Measurements from ENCODE around the gene FPGT. TPM values are rescaled to one million over a fixed set of nuclear protein-coding genes. Genes with fewer than 3 reads are reported as not detected.

The FPGT gene
- polyA plus RNA-seq (2013), result 5.0 and 5.2 TPM in 2 replicates

DNA sequence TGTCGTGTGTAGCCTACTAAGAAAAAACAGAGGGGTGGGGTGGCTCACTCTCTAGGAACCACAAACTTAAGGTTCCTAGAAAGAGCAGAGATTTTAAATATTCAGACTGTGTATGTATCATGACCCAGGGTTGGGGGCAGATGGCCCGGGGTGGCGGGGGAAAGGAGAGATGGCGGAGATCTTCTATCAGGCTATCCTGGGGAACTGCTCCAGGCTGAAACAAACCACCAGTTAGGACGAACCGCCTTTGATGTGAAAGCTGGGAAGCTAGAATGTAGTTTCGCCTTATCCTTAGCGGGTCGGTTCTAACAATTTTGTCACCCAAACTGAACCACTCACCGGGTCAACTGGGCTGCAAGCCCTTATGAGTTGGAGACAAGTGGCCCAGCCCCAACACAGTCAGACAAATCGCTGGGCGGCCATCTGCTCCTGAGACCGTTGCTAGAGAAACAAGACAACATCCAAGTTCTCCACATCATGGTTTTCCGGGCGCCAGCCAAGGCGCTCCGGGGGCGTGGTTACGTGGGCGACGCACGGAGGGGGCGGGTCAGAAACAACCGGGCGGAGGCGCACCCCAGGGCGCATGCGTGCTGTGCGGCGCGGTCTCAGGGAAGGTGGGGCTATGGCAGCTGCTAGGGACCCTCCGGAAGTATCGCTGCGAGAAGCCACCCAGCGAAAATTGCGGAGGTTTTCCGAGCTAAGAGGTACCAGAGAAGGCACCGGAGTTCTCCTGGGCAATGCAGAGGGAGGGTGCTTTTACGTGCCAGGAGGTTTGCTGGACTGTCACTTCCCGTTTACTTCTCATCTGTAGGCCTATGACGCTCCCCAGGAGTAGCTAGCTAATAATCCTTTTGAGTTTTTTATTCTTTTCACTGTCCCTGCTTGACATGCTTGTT, at the start of gene FPGT, which contains the start of gene LRRIQ3:
Gene FPGT, plus strand, starts transcription at position 586 of the 896 bp plus-strand sequence. Its CDS starts 37 bp downstream, at position 623.
Gene LRRIQ3, minus strand, starts transcription at position 520 of the 896 bp plus-strand sequence. CDS start 14,492 bp downstream, outside the sequence.
- H3K14ac ChIP-seq (ENCODE audit: low read length), result peak within 1 kb of the TSS; percentile 56
- H2BK12ac ChIP-seq (ENCODE audit: low read length), result no peak within 1 kb of the TSS
- H4K12ac ChIP-seq (ENCODE audit: low read depth, low read length), result peak within 1 kb of the TSS; percentile 92
- H3K18ac ChIP-seq (ENCODE audit: low read length), result peak within 1 kb of the TSS; percentile 23
- no peaks in the 10 kb centered on the region for H3K36me3 ChIP-seq (ENCODE audit: control insufficient read depth in 1 of 2, insufficient read depth in 2 of 2, low read length in 2 of 2)
- no peak within 1 kb of the TSS for H2BK5ac ChIP-seq (ENCODE audit: low read depth, low read length, poor library complexity)
- peaks cover 1% of the 10 kb centered on the region for H3K9me3 ChIP-seq (ENCODE audit: insufficient read depth, low read depth, low read length)
- peaks cover 2% of the 10 kb centered on the region for H3K79me2 ChIP-seq (ENCODE audit: control insufficient read depth, insufficient read depth, low read length, poor library complexity)
- H3K27me3 ChIP-seq (ENCODE audit: insufficient read depth, low read length), result no peaks in the 10 kb centered on the region
- H3K4ac ChIP-seq (ENCODE audit: low read depth, low read length), result no peak within 1 kb of the TSS
- H3K4me1 ChIP-seq (ENCODE audit: control insufficient read depth in 1 of 2, insufficient read depth in 2 of 2, low read length in 2 of 2), result peaks cover 2% of the 10 kb centered on the region in 2 experiments
- H2AK5ac ChIP-seq (ENCODE audit: low read length), result no peak within 1 kb of the TSS
- peaks cover 5% of the 10 kb centered on the region for H3K79me1 ChIP-seq (ENCODE audit: low read length)
- WGBS (ENCODE audit: extremely low coverage, insufficient coverage, insufficient read length), result no CpG with 5 or more reads among the region's 41 CpGs
- H3K4me2 ChIP-seq (ENCODE audit: low read length), result peak within 1 kb of the TSS; percentile 83
- H3K9ac ChIP-seq (ENCODE audit: low read length), result peak within 1 kb of the TSS; percentile 84
- H3K23ac ChIP-seq (ENCODE audit: low read length), result no peak within 1 kb of the TSS
- H4K91ac ChIP-seq (ENCODE audit: low read depth, low read length), result peak within 1 kb of the TSS; percentile 23
- DNase-seq, result peak; percentile 97 to 99
- H2BK120ac ChIP-seq (ENCODE audit: insufficient read depth, low read length, poor library complexity), result no peak within 1 kb of the TSS
- peak within 1 kb of the TSS; percentile 95 for H4K8ac ChIP-seq (ENCODE audit: low read depth, low read length)
- H2AFZ ChIP-seq (ENCODE audit: insufficient read depth, low read length, poor library complexity), result peak within 1 kb of the TSS; percentile 89
- peak within 1 kb of the TSS; percentile 28 for H3K27ac ChIP-seq (ENCODE audit: low read depth, low read length)
- H3K4me3 ChIP-seq (ENCODE audit: low read depth, low read length), result peak within 1 kb of the TSS; percentile 79

DNA sequence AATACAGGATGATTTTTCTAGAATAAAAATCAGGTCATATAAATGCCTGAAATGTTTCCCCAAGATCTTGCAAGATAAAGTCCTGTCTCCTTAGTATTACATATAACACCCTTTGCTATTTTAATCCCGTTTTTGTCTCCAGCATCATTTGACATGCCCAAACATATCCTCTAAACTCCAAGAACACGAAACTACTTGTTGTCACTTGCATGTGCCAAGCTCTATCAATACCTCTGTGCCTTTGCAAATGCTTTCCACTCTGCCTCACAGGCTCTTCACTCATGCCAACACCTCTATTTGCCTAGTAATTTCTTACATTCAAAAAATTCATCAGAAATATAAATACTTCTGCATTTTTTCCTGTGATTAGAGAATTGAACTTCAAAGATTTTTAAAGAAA, 38.0 kb upstream of the FPGT start:
- no peaks in the 10 kb centered on the region for H3K27me3 ChIP-seq (ENCODE audit: insufficient read depth, low read length)
- no peak overlapping the region for H3K4me2 ChIP-seq (ENCODE audit: low read length)
- H4K8ac ChIP-seq (ENCODE audit: low read depth, low read length), result no peak overlapping the region
- H3K4ac ChIP-seq (ENCODE audit: low read depth, low read length), result no peak overlapping the region
- H2BK5ac ChIP-seq (ENCODE audit: low read depth, low read length, poor library complexity), result no peak overlapping the region
- no peak overlapping the region for H4K91ac ChIP-seq (ENCODE audit: low read depth, low read length)
- DNase-seq, result no peak
- no peak overlapping the region for H3K9ac ChIP-seq (ENCODE audit: low read length)
- no peaks in the 10 kb centered on the region for H3K79me2 ChIP-seq (ENCODE audit: control insufficient read depth, insufficient read depth, low read length, poor library complexity)
- H4K12ac ChIP-seq (ENCODE audit: low read depth, low read length), result no peak overlapping the region
- no peaks in the 10 kb centered on the region for H3K36me3 ChIP-seq (ENCODE audit: control insufficient read depth in 1 of 2, insufficient read depth in 2 of 2, low read length in 2 of 2)
- H3K18ac ChIP-seq (ENCODE audit: low read length), result no peak overlapping the region
- H2AFZ ChIP-seq (ENCODE audit: insufficient read depth, low read length, poor library complexity), result no peak overlapping the region
- no peaks in the 10 kb centered on the region for H3K9me3 ChIP-seq (ENCODE audit: insufficient read depth, low read depth, low read length)
- no peak overlapping the region for H2AK5ac ChIP-seq (ENCODE audit: low read length)
- H3K79me1 ChIP-seq (ENCODE audit: low read length), result no peaks in the 10 kb centered on the region
- no peak overlapping the region for H3K14ac ChIP-seq (ENCODE audit: low read length)
- no peak overlapping the region for H3K4me3 ChIP-seq (ENCODE audit: low read depth, low read length)
- no CpG with 5 or more reads among the region's 2 CpGs for WGBS (ENCODE audit: extremely low coverage, insufficient coverage, insufficient read length)
- no peak overlapping the region for H2BK120ac ChIP-seq (ENCODE audit: insufficient read depth, low read length, poor library complexity)
- H3K4me1 ChIP-seq (ENCODE audit: control insufficient read depth in 1 of 2, insufficient read depth in 2 of 2, low read length in 2 of 2), result no peaks in the 10 kb centered on the region
- H3K27ac ChIP-seq (ENCODE audit: low read depth, low read length), result no peak overlapping the region
- no peak overlapping the region for H2BK12ac ChIP-seq (ENCODE audit: low read length)
- no peak overlapping the region for H3K23ac ChIP-seq (ENCODE audit: low read length)

DNA sequence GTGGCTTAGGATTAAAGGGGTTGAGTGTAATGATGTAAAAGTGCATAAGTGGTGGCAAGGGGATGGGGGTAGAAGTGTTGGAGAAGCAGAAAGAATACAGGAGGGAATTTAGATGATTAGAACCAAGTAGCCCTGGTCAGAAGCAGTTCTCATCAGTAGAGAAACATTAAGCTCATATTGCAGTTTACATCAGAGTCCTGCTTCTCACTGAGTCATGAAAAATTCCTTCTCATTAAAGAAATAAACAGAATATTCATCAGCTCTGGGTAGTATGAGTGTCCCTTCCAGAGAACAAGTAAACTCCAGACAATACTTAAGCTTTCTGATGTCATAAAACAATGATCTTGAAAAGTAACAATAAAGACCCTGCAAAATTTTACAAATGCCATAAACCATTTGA, 36.5 kb upstream of the FPGT start:
- no peaks in the 10 kb centered on the region for H3K79me2 ChIP-seq (ENCODE audit: control insufficient read depth, insufficient read depth, low read length, poor library complexity)
- no peak overlapping the region for H3K27ac ChIP-seq (ENCODE audit: low read depth, low read length)
- H2BK120ac ChIP-seq (ENCODE audit: insufficient read depth, low read length, poor library complexity), result no peak overlapping the region
- H2AFZ ChIP-seq (ENCODE audit: insufficient read depth, low read length, poor library complexity), result no peak overlapping the region
- H3K4me2 ChIP-seq (ENCODE audit: low read length), result no peak overlapping the region
- no peaks in the 10 kb centered on the region for H3K4me1 ChIP-seq (ENCODE audit: control insufficient read depth in 1 of 2, insufficient read depth in 2 of 2, low read length in 2 of 2)
- no peak overlapping the region for H3K4me3 ChIP-seq (ENCODE audit: low read depth, low read length)
- no peak overlapping the region for H4K12ac ChIP-seq (ENCODE audit: low read depth, low read length)
- H3K79me1 ChIP-seq (ENCODE audit: low read length), result no peaks in the 10 kb centered on the region
- H3K18ac ChIP-seq (ENCODE audit: low read length), result no peak overlapping the region
- no peak overlapping the region for H3K14ac ChIP-seq (ENCODE audit: low read length)
- no peaks in the 10 kb centered on the region for H3K36me3 ChIP-seq (ENCODE audit: control insufficient read depth in 1 of 2, insufficient read depth in 2 of 2, low read length in 2 of 2)
- no peak for DNase-seq
- H3K27me3 ChIP-seq (ENCODE audit: insufficient read depth, low read length), result no peaks in the 10 kb centered on the region
- H3K9ac ChIP-seq (ENCODE audit: low read length), result no peak overlapping the region
- no peak overlapping the region for H2BK12ac ChIP-seq (ENCODE audit: low read length)
- no peak overlapping the region for H4K91ac ChIP-seq (ENCODE audit: low read depth, low read length)
- H3K9me3 ChIP-seq (ENCODE audit: insufficient read depth, low read depth, low read length), result no peaks in the 10 kb centered on the region
- H2AK5ac ChIP-seq (ENCODE audit: low read length), result no peak overlapping the region
- H3K4ac ChIP-seq (ENCODE audit: low read depth, low read length), result no peak overlapping the region
- no peak overlapping the region for H3K23ac ChIP-seq (ENCODE audit: low read length)
- H4K8ac ChIP-seq (ENCODE audit: low read depth, low read length), result no peak overlapping the region
- no peak overlapping the region for H2BK5ac ChIP-seq (ENCODE audit: low read depth, low read length, poor library complexity)

DNA sequence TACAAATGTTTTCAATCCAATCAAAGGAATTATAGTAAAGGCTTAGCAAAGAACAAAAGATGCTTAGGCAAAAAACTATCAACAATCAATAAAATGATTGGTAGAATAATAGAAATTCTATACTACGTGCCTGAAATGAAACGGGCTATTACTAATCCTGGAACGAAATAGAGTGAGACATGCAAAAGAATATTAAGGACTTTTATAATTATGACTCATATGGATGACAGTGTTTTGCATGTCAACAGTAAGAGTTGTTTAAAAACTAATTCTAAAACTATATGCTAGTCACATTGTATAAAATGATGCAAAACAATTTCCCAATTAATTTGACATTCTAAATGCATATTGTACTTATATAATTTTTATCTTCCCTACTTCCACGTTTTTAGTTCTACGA, 35.7 kb upstream of the FPGT start:
- Histone ChIP-seq H4K8ac (ENCODE audit: low read depth, low read length) (no peak overlapping the region), H2AK5ac (ENCODE audit: low read length) (no peak overlapping the region), H2AFZ (ENCODE audit: insufficient read depth, low read length, poor library complexity) (no peak overlapping the region), H4K91ac (ENCODE audit: low read depth, low read length) (no peak overlapping the region), H3K18ac (ENCODE audit: low read length) (no peak overlapping the region), H3K23ac (ENCODE audit: low read length) (no peak overlapping the region), H3K9me3 (ENCODE audit: insufficient read depth, low read depth, low read length) (no peaks in the 10 kb centered on the region), H2BK12ac (ENCODE audit: low read length) (no peak overlapping the region), H3K79me1 (ENCODE audit: low read length) (no peaks in the 10 kb centered on the region), H3K4ac (ENCODE audit: low read depth, low read length) (no peak overlapping the region), H3K27ac (ENCODE audit: low read depth, low read length) (no peak overlapping the region), H3K4me3 (ENCODE audit: low read depth, low read length) (no peak overlapping the region), H3K14ac (ENCODE audit: low read length) (no peak overlapping the region), H2BK120ac (ENCODE audit: insufficient read depth, low read length, poor library complexity) (no peak overlapping the region), H3K79me2 (ENCODE audit: control insufficient read depth, insufficient read depth, low read length, poor library complexity) (no peaks in the 10 kb centered on the region), H3K36me3 (ENCODE audit: control insufficient read depth in 1 of 2, insufficient read depth in 2 of 2, low read length in 2 of 2) (no peaks in the 10 kb centered on the region), H3K4me2 (ENCODE audit: low read length) (no peak overlapping the region), H3K27me3 (ENCODE audit: insufficient read depth, low read length) (no peaks in the 10 kb centered on the region), H2BK5ac (ENCODE audit: low read depth, low read length, poor library complexity) (no peak overlapping the region), H3K9ac (ENCODE audit: low read length) (no peak overlapping the region), H4K12ac (ENCODE audit: low read depth, low read length) (no peak overlapping the region), H3K4me1 (ENCODE audit: control insufficient read depth in 1 of 2, insufficient read depth in 2 of 2, low read length in 2 of 2) (no peaks in the 10 kb centered on the region)
- DNase-seq, result no peak
- WGBS (ENCODE audit: extremely low coverage, insufficient coverage, insufficient read length), result 100% methylated on average over 1 of the region's 5 CpGs

Measured in trophoblast cell (in vitro differentiated cells and primary cell).